HEK293T (cell line): ENCODE results near the gene RBM4B.

Experiments used
- ARNT ChIP-seq: fragments of 450-650 bp; IDR thresholded peaks from 2 replicates; pipeline ENCODE4 v1.6.1; 2017; ENCODE audit warnings: mild to moderate bottlenecking
- CTBP1 ChIP-seq: fragments of 450-650 bp; IDR thresholded peaks from 2 replicates; pipeline ENCODE4 v1.6.1; 2016; ENCODE audit warnings: borderline replicate concordance
- ELF4 ChIP-seq: fragments of 450-650 bp; IDR thresholded peaks from 2 replicates; pipeline ENCODE4 v1.6.1; 2017; ENCODE audit warnings: antibody characterized with exemption
- FOXA1 ChIP-seq: fragments of 450-650 bp; IDR thresholded peaks from 2 replicates; pipeline ENCODE4 v1.6.1; 2016; ENCODE audit warnings: mild to moderate bottlenecking
- FOXK2 ChIP-seq: fragments of 450-650 bp; IDR thresholded peaks from 2 replicates; pipeline ENCODE4 v1.6.1; 2016; ENCODE audit warnings: mild to moderate bottlenecking
- FOXM1 ChIP-seq: fragments of 450-650 bp; IDR thresholded peaks from 2 replicates; pipeline ENCODE4 v1.6.1; 2017; ENCODE audit warnings: mild to moderate bottlenecking, borderline replicate concordance
- LEF1 ChIP-seq: fragments of 450-650 bp; IDR thresholded peaks from 2 replicates; pipeline ENCODE4 v1.6.1; 2017; ENCODE audit warnings: mild to moderate bottlenecking, borderline replicate concordance
- NFRKB ChIP-seq: fragments of 450-650 bp; IDR thresholded peaks from 2 replicates; pipeline ENCODE4 v1.6.1; 2016; ENCODE audit warnings: mild to moderate bottlenecking, moderate library complexity
- PKNOX1 ChIP-seq: fragments of 450-650 bp; IDR thresholded peaks from 2 replicates; pipeline ENCODE4 v1.6.1; 2016
- SP1 ChIP-seq: fragments of 450-650 bp; IDR thresholded peaks from 2 replicates; pipeline ENCODE4 v1.6.1; 2017
- SUZ12 ChIP-seq: fragments of 450-650 bp; IDR thresholded peaks from 2 replicates; pipeline ENCODE4 v1.6.1; 2016; ENCODE audit warnings: mild to moderate bottlenecking
- ZNF384 ChIP-seq: fragments of 450-650 bp; IDR thresholded peaks from 2 replicates; pipeline ENCODE4 v1.6.1; 2016

GRCh38 chr11:66663741-66664296 is 13.9 kb downstream of the RBM4B start:
- TF ChIP-seq FOXM1 (no peak), CTBP1 (no peak), FOXK2 (no peak), FOXA1 (no peak), NFRKB (no peak), ZNF384 (no peak), ELF4 (no peak), SP1 (no peak), ARNT (no peak), LEF1 (no peak), SUZ12 (no peak), PKNOX1 (no peak)
